Limb (tissue), 2 donors: ENCODE data around the gene GIGYF2.
"Not testable (repeated sequence)": the region's sequence is repeated elsewhere in the genome, so short reads cannot be mapped to it uniquely, and the experiment has no call there.

Experiments used
- DNase-seq, 2 donors: peaks; one replicate each; pipeline ENCODE4 v3.0.0-alpha.2; 2016; ENCODE audit errors: extremely low spot score in 2 of 2

GIGYF2 gene, protein sequence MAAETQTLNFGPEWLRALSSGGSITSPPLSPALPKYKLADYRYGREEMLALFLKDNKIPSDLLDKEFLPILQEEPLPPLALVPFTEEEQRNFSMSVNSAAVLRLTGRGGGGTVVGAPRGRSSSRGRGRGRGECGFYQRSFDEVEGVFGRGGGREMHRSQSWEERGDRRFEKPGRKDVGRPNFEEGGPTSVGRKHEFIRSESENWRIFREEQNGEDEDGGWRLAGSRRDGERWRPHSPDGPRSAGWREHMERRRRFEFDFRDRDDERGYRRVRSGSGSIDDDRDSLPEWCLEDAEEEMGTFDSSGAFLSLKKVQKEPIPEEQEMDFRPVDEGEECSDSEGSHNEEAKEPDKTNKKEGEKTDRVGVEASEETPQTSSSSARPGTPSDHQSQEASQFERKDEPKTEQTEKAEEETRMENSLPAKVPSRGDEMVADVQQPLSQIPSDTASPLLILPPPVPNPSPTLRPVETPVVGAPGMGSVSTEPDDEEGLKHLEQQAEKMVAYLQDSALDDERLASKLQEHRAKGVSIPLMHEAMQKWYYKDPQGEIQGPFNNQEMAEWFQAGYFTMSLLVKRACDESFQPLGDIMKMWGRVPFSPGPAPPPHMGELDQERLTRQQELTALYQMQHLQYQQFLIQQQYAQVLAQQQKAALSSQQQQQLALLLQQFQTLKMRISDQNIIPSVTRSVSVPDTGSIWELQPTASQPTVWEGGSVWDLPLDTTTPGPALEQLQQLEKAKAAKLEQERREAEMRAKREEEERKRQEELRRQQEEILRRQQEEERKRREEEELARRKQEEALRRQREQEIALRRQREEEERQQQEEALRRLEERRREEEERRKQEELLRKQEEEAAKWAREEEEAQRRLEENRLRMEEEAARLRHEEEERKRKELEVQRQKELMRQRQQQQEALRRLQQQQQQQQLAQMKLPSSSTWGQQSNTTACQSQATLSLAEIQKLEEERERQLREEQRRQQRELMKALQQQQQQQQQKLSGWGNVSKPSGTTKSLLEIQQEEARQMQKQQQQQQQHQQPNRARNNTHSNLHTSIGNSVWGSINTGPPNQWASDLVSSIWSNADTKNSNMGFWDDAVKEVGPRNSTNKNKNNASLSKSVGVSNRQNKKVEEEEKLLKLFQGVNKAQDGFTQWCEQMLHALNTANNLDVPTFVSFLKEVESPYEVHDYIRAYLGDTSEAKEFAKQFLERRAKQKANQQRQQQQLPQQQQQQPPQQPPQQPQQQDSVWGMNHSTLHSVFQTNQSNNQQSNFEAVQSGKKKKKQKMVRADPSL (N-terminal part only)

DNA sequence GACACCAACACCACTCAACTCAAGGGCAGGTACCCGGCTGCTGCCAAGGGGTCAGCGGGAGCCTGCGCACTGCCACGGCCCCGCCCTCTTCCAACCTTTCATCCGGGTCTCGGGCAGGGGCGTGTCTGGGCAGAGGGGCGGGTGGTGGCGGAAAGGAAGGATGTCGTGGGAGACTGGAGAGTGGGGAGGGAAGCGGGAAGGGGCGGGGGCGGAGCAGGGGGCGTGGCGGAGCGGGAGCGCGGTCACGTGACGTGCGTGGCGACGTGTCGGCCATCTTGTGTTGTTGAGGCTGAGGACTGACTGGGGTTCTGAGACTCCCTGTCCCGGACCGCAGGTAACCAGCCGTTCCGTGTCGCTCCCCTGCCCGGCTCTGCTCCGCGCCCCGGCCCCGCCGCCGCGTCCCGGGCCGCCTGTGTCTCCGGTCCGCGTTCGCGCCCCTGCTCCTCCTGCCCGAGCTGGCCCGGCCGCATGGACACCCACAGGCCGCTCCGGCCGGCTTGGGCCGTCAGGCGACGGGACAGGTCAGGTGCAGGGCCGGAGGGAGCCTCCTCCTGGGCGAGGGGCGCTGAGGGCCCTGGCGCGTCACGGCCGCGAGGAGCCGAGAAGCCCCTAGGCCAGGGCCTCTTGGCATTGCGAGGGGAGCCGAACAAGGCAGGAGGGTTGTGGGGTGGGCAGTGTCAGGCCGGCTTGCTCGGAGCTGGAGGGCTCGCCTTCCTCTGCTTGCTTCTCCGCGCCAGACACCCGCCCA lies at the start of gene GIGYF2:
Gene GIGYF2 (plus strand): TSS at position 273 of the 748 bp plus-strand sequence. CDS start 37,867 bp downstream, outside the sequence.
- peak; percentile 97 to 100 for DNase-seq

DNA sequence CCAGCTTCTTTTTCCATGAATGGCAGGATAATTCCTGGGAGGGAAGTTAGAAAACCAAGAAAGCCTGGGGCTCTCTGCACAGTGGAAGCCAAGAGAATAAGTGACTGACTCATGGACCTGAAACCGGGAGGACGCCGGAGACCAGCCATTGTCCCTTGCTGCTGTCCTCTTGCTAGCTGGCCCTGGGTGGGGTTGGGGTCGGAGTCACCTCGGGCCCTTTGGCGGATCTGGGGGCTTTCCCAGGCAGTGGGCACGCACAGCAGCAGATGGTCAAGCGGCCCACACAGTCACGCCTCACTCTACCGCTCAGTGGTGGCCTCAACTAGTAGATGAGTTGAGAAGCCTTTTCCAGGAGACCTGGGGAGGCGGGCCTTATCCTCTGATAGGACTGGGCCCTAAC lies 48.1 kb upstream of the GIGYF2 start:
- DNase-seq = no peak

DNA sequence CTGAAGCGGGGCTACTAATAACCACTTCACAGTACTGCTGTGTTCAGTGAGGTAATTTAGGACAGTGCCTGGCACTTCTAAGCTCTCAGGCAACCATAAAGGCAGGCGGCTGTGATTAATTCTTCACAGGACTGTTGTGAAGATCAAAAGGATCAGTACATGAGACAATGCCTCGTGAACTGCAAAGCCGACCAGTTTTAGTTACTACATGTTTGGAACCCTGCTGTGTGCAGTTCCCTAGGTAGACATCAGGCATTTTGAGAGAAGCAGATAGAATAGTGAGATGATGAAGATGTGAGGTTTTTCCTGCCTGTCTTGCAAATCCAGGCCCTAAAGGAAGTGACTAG lies 44.7 kb upstream of the GIGYF2 start:
- no peak for DNase-seq

DNA sequence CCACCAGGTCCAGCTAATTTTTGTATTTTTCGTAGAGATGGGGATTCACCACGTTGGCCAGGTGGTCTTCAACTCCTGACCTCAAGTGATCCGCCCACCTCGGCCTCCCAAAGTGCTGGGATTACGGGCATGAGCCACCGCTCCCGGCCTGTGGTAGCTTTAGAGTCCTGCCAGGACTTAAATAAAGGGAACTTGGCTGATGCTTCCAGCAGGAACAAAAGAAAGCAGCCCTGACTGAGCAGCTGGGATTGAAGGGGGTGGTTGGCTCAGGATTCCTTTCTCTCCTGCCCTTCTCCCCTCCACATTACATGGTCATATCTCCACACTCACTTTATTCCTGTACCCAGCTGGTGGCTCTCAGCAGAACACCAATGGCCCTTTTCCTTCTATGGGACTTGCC lies 43.7 kb upstream of the GIGYF2 start:
- no peak for DNase-seq

DNA sequence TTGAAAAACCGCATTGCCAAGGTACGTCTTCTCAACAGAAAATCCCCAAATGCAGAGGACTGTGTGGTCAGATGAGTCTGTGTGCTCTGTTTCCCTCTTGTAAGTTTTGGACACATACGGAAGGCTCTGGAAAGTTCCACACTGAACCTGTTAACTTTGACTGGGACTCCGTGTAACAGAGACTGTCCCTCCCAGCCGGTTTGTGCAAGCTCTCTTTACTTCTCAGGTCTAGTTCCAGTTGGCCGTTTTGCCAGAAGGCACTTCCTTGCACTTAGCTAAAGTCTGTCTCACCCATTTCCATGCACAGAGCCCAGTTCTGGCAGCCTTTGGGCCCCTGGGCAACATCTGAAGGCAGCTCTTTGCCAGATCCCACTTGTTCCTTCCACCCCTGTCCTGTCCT lies 41.7 kb upstream of the GIGYF2 start:
- no peak for DNase-seq

DNA sequence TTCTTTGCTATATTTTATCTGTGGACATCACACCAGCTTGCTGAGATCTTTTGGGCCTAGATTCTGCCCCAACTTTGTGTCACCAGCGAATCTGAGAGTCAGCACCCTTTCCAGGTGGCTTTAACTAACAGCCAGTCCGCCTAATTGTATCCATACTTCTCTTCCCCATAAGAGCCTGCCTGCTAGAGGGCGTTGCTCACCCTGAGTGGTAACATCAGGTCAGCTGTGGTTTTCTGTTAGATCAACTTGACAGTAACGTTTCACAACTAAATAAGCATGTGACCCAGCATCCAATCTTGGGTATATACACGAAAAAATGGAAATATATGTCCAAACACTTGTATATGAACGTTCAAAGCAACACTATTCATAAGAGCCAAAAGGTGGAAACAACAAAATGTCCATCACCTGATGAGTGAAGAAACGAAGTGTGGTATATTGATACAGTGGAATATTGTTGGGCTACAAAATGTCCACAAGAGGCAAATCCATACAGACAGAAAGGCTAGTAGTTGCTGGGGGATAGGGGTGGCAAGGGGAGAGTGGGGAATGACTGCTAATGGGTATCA lies 38.8 kb upstream of the GIGYF2 start:
- DNase-seq = no peak

DNA sequence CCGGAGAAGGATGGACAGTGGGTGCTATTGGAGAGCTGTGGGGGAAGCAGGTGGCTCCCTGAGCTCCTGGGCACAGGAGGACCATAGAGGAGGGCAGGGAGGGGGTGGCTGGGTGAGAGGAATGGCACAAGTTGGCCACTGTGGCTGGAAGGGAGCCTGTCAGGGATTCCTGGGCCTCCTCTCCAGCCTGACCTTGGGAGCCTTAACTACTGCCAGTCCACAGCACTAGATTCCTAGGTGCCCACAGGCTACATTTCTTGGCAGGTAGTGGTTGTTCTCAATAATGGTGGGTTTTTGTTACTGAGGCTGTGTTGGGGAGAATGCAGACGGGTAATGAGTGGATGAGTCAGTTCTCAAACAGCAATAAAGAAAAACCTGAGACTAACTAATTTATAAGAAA lies 37.8 kb upstream of the GIGYF2 start:
- DNase-seq = no peak

DNA sequence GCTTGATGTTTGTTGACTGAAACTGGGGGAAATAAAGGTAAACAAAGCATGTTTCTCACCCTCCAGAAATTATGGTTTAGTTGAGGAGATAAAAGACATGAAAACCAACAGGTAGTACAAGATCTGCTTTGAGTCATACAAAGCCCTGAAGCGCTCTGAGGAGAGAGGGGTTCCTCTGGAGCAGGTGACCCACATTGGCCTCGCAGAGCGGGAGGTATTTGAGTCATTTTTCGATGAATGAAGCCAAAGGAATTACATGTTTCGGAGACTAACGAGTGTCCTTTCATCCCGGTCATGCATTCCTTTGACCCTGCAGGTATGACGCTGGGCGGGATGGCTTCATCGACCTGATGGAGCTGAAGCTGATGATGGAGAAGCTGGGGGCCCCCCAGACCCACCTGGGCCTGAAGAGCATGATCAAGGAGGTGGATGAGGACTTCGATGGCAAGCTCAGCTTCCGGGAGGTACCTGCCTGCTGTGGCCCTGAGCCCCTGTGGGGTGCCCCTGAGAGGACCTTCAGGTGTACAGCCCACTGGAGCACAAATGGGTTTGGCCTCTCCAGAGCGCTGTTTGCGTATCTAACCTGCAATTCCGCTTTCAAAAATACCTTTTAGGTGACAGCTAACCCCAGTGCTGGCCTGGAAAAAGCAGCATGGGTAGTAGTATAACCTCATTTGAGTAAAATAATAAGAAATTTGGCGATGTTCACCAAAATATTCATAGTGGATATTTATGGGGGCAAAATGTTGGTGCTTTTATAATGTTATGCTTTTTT lies 34.5 kb upstream of the GIGYF2 start:
- DNase-seq = no peak

DNA sequence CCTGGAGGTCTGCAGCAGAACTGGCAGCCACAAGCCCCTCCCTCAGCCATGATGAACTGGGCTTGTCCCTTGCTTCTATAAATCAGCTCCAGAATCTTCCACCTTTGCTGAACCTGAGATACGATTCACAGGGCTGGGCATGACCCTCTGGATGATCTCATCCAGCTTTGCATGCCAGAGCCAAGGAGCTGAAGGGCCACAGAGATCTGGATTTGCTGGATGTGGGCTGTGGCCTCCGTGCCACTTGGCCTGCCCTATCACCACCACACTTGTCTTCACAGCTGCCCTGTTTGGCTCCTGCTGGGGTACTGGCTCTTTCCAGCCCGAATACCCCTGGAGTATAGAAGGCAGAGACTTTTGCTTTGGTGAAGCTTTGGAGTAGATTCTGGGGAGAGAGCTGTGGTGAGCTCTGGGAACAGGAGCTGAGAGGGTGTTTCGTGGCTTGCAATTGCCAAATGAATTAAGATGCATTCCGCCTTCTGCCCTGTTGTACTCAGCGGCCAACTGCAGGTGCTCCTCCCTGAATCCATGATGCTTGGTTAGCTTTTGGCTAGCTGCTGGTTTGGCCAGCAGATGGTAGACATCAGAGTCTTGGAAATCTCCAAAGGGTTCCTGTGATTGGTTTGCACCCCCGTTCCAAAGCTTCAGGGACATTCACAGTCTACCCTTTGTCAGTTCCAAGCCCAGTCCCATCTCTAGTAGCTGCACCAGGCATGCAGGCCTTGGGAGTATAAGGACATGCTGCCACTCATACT lies 30.9 kb upstream of the GIGYF2 start:
- no peak for DNase-seq

DNA sequence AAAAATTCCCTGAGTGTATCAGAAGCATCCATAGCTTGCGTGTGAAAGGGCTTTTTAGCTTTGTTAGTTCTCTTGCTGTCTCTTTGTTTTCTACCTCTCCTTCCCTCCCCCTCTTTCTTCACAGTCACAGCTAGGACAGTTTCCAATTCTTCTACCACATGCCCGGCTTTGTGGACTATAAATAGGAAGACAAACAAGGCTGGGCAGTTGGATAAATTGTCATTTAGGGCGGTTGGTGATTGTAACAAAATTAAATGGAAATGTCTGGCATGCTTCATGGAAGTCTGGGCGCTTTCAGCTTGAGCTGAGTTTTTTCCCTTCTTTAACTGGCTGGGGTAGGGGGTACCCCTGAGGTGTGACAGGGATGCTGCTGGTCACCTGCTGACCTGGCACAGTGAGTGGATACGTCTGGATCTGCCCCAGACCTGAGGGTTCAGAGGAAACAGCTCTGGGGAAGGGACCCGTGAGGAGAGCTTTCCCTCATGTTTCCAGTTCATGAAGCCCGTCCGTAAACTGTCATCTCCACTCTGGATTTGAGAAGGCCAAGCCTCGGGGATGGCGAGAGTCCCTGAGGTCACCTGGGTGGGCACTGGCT lies 29.0 kb upstream of the GIGYF2 start:
- no peak for DNase-seq

DNA sequence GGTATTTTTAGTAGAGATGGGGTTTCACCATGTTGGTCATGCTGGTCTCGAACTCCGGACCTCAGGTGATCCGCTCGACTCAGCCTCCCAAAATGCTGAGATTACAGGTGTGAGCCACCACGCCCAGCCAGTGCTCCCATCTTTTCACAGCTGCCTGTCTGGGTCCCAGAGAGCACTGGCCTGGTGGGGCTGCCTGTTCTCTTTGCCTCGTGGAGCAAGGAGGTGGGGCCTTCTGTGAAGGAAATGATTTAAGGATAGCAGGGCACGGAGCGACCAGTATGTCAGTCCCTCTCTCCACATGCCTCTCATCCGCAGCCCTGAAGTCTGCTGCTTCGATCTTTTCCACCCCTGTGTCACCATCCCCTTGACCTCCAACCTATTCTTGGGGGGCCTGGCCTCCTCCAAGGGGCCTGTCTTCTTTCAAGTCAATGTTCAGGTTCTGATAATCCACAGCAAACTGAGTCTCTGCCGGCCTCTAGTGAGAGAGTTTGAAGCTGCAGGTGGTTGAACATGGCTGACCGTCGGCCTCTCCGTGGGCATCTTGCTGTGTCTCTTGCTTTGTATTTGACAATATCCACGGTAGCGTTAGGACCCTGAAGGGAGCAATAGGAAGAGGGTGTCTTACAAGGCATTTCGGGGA lies 28.2 kb upstream of the GIGYF2 start:
- no peak for DNase-seq

DNA sequence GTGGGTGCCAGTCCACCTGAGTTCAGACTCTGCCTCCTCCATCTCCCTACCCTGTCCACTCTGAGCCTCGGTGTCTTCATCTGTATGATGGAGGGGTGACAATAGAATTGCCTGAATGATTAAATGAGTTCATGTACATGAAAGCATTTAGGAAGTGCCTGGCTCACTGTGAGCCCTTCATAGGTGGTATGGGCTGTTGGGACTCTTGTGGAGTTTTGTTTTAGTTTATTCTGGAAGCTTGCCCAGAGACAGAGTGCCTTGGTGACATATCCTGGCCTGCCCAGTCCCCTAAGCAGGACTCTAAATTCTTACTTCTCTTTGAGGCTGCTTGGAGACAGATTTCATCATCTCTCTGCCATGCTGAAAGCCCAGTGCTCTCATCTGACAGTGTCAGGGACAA lies 24.5 kb upstream of the GIGYF2 start:
- no peak for DNase-seq

DNA sequence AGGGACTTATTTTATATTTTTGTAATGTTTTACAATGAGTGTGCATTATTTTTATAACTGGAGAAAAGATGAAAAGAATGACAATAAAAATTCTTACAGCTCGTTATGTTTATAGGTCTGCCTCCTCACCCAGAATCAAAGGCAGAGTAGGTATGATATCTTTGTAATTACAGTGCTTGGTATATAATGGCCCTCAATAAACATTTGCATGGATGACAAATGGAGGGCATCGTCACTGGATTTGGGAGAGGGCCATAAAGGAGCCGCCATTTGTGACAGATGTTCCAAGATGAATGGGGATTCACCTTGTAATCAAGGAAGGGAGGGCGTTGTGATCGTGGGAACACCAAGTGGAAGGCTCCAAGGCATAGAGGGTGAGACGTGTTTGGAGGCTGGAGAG lies 22.6 kb upstream of the GIGYF2 start:
- DNase-seq = no peak

DNA sequence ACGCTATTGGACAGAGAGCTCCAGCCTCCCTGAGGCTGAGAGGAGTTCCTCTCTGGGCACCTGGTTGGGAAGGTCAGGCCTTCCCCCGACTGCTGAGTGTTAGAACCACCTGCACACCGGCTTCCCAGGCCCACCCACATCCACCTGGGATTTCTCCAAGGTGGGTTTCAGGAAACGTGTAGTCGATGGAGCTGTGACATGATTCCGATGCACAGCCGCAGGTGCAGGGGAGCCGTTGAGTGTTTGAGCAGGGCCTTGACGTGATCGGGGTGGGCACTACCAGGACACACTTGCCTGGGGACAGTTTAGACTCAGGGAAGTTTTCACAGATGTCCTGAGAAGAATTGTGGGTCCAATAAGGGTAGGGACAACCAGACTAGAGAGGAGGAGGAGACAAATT lies 21.8 kb upstream of the GIGYF2 start:
- DNase-seq = no peak

DNA sequence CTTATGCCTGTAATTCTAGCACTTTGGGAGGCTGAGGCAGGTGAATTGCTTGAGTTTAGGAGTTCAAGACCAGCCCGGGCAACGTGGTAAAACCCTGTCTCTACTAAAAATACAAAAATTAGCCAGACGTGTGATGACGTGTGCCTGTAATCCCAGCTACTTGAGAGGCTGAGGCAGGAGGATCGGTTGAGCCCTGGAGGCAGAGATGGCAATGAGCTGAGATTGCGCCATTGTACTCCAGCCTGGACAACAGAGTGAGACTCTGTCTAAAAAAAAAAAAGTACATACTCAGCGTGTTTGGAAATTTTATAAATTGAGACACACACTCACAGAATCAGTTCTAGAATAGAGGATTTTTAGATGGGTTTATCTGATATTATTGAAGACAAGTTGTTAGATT lies 17.1 kb upstream of the GIGYF2 start:
- DNase-seq = no peak

DNA sequence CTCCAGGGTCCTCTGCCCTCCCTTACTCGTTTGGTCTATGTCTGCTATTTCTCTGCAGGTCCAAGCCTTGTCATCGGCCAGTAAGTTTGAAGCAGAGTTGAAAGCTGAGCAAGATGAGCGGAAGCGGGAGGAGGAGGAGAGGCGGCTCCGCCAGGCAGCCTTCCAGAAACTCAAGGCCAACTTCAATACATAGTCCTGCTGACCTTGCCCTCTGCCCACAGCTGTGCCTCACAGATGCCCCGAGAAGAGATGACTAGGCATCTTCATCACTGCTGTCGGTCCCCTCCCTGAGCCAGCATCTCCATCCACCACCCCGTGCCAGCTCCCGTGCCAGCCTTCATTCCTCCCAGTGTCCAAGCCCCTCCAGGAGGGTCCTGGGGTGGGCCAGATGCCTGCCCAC lies 15.6 kb upstream of the GIGYF2 start:
- no peak for DNase-seq

DNA sequence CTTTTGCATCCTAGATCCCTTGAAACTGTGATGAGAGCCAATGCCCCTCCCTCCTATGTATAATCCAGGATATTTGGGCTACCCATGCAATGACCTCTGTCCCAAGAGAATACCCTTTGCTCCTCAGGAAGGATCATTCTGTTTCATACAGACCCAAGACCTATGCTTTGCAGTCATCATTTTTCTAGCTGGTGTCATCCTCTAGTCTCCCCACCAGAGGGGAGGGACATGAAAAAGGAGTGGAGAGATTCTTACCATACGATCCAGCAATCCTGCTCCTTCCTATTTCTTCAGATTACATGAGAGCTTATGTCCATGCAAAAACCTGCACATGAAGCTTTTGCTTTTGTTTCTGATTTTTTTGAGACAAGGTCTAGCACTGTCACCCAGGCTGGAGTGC lies 13.8 kb upstream of the GIGYF2 start:
- DNase-seq = no peak

DNA sequence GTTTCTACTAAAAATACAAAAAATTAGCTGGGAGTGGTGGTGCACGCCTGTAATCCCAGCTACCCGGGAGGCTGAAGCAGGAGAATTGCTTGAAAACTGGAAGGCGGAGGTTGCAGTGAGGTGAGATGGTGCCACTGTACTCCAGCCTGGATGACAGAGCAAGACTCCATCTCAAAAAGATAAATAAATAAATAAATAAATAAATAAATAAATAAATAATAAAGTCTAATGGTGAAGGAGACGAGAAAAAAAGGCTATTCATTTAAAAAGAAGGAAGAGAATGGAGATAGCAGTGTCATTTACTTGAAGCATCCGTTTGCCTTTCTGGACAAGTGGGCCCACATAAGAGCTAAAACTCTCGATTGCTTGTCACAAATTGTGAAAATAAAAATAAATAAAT lies 11.7 kb upstream of the GIGYF2 start:
- DNase-seq = not testable (repeated sequence)
